ENCODE results near the gene MRPL27.
"Not testable (repeated sequence)": the region's sequence is repeated elsewhere in the genome, so short reads cannot be mapped to it uniquely, and the experiment has no call there.

Gene MRPL27

DNA sequence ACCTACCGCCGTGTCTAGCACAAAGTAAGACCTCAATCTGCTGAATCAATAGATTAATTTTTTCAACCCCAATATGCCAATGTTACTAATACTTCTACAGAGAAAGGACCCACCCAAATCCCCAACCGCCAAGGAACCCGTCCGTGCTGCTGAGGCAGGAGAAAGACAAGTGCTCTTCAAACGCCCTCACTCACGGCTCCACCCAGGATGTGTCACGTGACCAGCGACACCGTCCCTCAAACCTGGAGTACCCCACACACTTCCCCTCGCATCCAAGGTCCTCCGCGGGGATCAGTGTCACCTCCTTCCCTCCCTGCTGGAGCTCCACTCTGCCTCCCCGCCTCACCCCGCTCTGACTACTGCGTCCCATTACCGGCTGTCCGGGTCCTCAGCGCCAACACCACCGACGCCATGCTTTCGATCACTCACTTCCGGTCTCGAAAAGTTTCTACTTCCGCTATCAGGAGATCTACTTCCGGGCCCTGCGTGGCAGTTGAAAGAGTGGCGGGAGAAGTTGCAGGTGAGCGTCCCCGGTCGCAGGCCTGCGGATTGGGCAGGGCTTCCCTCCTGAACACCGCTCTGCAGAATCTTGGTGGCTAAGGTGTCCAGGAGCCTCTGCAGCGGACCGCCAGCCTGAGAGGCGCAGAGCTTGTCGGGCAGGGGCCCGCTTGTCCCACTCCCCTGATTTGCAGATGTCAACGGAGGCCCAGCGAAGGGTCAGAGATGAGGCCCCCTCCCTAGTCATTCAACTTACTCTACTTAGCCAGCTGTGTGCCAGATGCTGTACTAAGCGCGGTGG, at the start of gene MRPL27, which contains the start of gene EME1:
Gene MRPL27, minus strand, starts transcription at position 427 of the 799 bp plus-strand sequence. Its CDS starts 14 bp downstream, at position 413.
Gene EME1, plus strand, starts transcription at position 472 of the 799 bp plus-strand sequence. CDS start 1,980 bp downstream, outside the sequence.
- in situ Hi-C loops (cut with HindIII; ENCODE audit: low sequenced_read_pairs) = no loop called here

DNA sequence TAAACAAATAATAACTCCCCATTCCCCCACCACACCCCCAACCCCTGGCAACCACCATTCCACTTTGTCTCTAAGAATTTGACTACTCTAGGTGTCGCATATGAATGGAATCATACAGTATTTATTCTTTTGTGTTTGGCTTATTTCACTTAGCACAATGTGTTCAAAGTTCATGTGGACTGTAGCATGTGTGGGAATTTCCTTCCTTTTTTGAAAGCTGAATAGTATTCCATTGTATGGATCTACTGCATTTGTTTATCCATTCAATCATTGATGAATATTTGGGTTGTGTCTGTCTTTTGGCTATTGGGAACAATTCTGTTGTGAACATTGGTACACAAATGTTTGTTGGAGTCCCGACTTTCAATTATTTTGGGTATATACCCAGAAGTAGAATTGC, 49.8 kb upstream of the MRPL27 start:
- in situ Hi-C loops (cut with HindIII; ENCODE audit: low sequenced_read_pairs) = no loop called here

DNA sequence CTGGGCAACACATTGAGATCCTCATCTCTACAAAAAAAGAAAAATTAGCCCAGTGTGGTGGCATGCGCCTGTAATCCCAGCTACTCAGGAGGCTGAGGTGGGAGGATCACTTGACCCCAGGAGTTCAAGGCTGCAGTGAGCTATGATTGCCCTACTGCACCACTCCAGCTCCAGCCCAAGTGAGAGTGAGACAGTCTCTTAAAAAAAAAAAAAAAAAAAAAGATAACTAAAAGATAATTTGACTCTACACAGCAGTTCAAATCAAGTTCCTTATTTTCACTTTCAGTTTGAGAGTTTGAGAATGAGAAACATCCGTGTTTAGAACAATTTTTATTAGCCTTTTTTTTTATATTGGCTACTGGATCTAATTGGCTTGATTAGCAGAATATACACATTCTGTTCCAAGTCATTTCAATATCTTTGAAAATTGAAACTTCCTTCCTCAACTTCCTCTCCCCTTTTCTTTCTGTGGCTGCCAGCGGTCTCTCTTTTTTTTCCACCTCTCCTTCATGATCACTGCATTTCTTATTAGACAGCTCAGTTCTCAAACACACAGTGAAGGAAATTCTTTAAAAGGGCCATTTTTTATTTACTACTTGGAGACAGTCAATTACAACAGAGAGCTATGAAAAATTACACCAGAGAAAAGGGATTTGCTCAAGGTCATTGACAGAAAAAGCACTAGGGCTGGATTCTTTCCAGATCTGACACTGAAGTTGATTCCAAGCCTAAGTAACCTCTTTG, 48.5 kb upstream of the MRPL27 start:
- in situ Hi-C loops (cut with HindIII; ENCODE audit: low sequenced_read_pairs) = no loop called here

DNA sequence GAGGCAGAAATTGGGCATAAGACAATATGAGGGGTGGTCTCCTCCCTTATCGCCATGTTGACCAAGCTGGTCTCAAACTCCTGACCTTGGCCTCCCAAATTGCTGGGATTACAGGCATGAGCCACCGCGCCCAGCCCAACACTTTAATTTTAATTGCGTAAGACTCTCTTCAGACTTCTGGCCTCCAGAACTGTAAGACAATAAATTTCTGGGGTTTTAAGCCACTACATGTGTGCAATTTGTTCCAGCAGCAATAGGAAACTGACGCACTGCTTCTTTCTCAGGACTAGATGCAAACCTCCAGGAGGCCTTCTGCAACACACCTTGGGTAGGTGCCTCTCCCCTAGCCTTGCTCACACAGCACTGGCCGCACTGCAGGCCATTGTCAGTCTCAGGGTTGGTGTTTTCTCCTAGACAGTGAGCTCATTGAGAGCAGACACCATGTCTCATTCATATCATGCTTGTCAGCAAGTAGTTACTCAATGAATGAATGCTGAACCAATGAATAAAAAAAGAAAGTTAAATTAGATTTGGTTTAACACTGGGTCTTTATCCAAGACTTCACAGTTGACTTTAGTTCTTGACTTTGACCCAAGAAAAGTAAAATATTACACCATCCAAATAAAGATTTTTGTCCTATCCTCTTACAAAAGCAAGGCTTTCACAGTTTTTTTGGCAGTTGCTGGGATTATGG, 47.6 kb upstream of the MRPL27 start:
- in situ Hi-C loops (cut with HindIII; ENCODE audit: low sequenced_read_pairs) = no loop called here

DNA sequence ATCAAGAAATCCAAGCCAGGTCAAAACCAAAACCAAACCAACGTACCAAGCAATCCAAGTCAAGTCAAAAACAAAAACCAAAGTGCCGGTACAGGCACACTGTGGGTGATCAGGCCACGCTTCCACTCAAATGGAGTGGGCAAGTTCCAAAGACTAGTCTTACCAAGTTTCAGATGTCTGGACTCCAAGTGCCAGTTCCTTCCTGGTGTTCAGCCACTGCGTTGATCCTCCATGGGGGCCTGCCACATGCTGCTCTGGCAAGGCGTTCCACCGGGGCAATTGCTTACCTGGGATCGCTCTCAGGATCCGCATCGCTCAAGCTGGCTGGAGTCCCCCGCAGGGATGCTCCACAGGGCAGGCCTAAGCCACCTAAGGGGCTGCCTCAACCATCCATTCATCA, 46.6 kb upstream of the MRPL27 start:
- in situ Hi-C loops (cut with HindIII; ENCODE audit: low sequenced_read_pairs) = not testable (repeated sequence)

DNA sequence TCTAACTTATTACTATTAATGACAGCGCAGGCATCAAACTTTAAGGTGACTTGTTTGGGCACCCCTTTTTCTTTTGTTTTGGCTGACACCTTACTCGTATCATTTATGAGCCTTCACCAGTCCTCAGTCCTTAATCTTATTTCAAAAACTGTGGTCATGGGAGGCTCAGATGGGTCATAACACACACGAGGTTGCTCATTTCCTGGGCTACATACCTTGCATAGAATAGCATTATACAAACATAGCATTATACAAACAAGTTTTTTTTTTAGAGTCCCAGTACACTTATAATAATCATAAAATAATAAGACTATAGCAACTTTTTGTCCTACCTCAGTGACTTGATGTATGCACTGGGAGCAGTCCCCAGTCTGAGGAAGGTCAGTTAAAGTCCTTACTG, 41.8 kb upstream of the MRPL27 start:
- in situ Hi-C loops (cut with HindIII; ENCODE audit: low sequenced_read_pairs) = no loop called here

DNA sequence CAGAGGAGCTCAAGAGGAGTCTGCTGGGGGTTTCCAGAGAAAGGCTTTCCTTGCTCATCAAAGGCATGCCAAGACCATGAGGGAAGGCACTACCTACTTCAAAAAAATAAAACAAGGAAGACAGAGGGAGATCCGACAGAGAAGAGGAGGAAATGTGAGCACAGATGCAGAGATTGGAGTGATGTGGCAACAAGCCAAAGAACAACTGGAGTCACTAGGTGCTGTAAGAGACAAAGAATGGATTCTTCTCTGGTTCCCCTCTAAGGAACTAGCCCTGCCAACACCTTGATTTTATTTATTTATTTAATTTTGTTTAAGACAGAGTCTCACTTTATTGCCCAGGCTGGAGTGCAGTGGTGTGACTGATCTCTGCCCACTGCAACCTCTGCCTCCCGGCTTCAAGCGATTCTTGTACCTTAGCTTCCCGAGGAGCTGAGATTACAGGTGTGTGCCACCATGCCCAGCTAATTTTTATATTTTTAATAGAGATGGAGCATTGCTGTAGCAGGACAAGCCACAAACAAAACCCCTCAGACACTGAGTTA, 39.3 kb upstream of the MRPL27 start:
- in situ Hi-C loops (cut with HindIII; ENCODE audit: low sequenced_read_pairs) = no loop called here

DNA sequence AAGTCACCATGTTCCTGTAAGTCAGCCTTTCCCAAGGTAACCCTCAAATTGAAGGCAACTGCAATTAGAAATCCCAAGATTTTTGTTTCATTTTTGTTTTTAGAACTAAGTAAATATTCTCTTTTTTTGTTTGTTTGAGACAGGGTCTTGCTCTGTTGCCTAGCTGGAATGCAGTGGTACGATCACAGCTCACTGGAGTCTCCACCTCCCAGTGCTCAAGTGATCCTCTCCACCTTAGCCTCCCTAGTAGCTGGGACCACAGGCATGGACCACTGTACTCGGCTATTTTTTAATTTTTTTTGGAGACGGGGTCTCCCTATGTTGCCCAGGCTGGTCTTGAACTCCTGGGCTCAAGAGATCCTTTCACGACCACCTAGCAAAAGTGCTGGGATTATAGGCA, 34.9 kb upstream of the MRPL27 start:
- in situ Hi-C loops (cut with HindIII; ENCODE audit: low sequenced_read_pairs) = no loop called here

DNA sequence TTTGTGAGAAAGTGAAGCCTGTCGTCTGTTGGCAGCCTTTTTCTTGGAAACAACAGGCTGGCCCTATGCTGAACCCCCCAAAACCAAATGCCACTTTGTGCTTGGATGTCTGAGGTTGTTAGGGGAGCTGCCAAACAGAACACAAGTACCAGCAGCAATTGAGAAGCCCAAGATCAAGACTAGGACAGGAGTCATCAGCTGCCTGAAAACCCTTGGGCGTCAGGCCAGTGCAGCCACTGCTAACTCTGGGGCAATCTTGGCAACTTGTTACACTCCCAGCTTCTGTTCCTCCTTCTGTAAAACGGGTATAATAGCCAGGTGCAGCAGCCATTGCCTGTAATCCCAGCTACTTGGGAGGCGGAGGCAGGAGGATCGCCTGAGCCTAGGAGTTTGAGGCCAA, 33.6 kb upstream of the MRPL27 start:
- in situ Hi-C loops (cut with HindIII; ENCODE audit: low sequenced_read_pairs) = no loop called here

DNA sequence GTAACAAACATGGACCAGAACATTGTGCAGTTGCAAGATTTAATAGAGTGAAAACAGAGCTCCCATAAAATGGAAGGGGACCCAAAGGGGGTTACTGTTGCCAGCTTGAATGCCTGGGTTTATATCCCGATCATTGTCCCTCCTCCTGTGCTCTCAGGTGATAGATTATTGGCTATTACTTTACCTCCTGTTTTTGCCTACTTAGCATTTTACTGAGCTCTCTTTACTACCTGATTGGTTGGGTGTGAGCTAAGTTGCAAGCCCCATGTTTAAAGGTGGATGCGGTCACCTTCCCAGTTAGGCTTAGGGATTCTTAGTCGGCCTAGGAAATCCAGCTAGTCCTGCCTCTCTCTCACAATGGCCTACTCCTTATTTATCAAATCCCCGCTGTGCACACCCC, 32.4 kb upstream of the MRPL27 start:
- in situ Hi-C loops (cut with HindIII; ENCODE audit: low sequenced_read_pairs) = not testable (repeated sequence)

DNA sequence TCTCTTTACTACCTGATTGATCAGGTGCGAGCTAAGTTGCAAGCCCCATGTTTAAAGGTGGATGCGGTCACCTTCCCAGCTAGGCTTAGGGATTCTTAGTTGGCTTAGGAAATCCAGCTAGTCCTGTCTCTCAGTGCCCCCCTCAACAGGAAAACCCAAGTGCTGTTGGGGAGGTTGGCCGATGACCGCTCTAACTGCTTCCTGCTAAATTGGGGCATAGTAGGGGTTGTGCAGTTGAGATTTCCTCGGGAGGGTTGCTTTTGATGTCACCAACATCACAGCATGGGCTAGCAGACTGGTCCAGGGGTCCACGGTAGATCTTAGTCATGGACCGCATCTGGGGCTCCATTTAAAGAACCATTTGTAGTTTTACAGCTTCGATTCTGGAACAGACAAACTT, 26.6 kb upstream of the MRPL27 start:
- in situ Hi-C loops (cut with HindIII; ENCODE audit: low sequenced_read_pairs) = loop anchor here (5.0 kb wide), 2 partner anchors 52 to 53 kb away; partner anchors contain the start of gene XYLT2

DNA sequence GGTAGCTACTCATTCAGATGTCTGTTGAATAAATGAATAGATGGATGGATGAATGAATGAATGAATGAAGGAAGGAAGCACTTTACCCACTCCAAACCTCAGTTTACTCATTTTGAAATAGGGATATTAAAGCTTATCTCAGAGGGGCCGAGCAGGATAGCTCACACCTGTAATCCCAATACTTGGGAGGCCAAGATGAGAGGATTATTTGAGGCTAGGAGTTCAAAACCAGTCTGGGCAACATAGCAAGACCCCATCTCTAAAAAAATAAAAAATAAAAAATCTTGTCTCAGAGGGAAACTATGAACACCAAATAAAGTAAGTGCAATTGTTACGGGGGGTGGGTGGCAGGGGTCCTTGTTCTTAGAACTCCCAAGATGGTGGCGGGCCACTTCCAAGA, 25.7 kb upstream of the MRPL27 start:
- in situ Hi-C loops (cut with HindIII; ENCODE audit: low sequenced_read_pairs) = loop anchor here (5.0 kb wide), 2 partner anchors 51 to 54 kb away; partner anchors contain the start of gene XYLT2

DNA sequence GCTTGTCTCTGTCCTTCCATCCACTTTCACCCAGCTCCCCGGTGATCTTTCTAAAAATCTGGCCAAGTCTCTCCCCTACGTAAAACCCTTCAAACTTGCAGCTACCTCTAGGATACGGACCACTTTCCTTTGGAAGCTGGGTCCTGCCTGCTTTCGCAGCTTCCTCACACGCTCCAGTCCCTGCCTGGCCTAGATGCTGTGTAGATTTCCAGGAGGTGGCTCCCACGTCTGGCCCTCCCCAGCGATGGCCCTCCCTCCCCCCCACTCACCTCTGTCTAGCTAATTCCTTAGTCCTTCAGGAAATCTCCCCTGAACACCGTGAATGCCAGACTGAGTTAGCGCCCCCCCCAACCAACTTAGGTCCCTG, 24.9 kb upstream of the MRPL27 start:
- in situ Hi-C loops (cut with HindIII; ENCODE audit: low sequenced_read_pairs) = loop anchor here (5.0 kb wide), 2 partner anchors 51 to 54 kb away; partner anchors contain the start of gene XYLT2

DNA sequence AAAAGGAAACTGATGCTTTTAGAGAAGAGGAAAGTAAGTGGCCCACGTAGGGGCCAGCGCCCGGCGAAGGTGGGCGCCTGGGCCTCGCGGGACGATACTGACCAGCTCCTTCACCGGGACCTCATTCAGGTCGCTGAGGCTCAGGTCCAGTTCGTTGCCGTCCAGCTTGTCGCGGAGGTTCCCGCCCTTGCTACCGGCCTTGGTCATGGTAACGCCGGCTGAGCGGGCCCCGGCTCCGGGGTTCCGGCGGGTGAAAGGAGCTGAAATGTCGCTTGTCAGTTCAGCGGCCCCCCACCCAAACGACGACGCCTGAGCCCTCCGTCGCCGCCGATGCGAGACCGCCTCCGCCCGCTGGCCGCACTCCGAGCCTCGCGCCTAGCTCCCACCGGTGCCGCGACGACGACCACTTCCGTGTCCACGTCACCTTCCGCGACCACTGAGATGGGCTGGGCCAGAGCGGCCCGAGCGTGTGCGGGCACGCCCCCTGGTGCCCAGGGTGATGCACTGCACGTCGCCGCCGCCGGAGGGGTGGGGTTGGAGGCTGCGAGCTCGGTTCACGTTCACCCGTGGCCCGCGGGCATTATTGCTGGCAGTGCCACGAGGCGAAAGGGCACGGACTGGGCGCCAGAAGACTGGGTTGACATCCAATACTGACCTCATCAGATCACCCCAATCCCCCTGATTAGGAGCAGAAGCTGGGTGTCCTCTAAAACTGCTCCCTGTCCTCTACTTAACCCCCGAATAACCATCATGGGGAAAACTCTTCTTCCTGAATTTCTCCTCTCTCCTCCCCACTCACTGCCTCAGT, 24.3 kb upstream of the MRPL27 start, which contains the start of gene LRRC59:
Gene LRRC59, minus strand, starts transcription at position 413 of the 808 bp plus-strand sequence. Its CDS starts 206 bp downstream, at position 207.
- in situ Hi-C loops (cut with HindIII; ENCODE audit: low sequenced_read_pairs) = loop anchor here (5.0 kb wide), 2 partner anchors 50 to 55 kb away; partner anchors contain the start of gene XYLT2

DNA sequence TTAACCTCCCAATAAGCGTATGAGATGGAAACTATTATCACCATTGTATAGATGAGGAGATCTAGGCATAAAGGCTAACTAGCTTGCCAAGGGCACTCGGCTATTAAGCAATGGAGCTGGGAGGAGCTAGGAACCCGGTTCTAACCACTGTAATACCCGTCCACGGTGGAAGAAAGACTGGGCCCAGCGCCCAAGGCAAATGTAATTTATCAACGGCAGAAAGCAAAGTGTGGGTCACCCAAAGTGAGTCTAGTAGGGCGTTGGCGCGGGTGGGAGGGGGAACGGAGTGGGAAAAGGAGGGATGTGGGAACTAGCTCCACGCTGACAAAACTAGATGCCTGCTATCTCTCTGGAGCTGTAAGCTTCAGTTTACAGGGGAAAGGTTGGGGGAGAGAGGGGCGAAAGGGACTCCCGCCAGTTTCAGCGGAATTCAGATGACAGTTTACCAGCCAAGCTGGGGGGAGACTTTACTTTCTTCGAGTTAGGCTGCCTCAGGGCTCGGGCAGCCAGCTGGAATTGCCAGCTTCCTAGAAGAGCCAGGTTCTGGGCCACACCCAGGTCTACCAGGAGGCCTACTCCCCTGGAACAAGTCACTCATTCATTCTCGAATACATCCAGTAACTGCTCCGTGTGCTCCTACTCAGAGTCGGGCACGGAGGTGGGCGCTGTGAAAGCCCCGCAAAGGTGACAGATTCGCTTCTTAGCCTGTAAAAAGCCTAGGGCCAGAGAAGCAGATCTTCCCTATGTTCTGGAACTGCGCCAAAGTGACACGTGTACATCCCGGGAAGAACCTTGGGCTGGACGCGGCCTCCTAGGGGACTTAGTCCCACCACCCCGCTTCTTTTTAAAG, 23.5 kb upstream of the MRPL27 start:
- in situ Hi-C loops (cut with HindIII; ENCODE audit: low sequenced_read_pairs) = loop anchor here (5.0 kb wide), 2 partner anchors 49 to 56 kb away; partner anchors contain the start of gene XYLT2

DNA sequence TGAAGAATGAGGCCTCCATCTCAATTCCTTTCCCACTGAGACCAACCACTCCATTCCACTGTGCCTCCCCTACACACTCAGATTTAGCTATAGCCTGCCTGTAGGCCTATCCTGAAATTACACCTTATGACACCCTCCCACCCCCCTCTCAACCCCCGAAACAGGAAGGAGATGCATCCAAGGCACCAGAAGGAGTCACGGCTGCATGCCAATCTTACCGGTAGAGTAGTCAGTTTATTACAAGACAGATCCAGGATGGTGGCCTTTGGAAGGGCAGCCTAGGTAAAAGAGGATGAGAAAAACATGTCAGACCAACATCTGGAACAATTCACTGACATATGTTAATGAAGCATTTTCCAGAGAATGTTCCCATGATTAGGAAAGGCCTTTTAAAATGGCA, 21.7 kb upstream of the MRPL27 start:
- in situ Hi-C loops (cut with HindIII; ENCODE audit: low sequenced_read_pairs) = loop anchor here (5.0 kb wide), 2 partner anchors 47 to 58 kb away; partner anchors contain the start of gene XYLT2

DNA sequence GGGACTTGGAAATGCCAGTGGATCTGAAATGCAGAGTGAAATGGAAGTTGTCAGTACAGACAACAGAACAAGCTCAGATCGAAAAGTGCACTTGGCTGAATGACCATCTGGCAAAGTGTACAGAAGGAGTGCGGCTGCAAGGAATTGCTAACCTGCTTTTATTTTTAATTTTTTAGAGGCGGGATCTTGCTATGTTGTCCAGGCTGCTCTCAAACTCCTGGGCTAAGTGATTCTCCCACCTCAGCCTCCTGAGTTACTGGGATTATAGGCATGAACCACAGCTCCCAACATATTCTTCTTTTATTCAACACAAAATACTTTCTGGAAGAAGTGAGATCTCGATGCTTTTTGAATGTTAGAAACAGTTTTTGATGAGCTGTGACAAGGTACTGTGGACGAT, 20.7 kb upstream of the MRPL27 start:
- in situ Hi-C loops (cut with HindIII; ENCODE audit: low sequenced_read_pairs) = no loop called here

DNA sequence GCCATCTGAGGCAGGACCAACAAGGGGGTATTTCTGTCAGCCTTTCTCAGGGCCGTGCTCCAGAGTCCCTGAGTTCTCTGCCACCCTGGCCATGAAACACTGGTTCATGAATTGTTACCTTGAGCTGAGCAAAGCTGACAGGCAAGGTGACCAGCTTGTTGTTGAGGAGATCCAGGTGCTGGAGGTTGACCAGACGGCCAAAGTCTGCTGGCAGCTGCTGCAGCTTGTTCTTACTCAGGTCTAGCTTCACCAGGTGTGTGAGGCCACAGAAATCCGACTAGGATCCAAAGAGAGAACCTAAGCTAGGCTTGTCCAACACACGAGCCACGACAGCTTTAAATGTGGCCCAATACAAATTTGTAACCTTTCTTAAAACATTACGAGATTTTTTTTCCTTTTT, 19.6 kb upstream of the MRPL27 start:
- in situ Hi-C loops (cut with HindIII; ENCODE audit: low sequenced_read_pairs) = no loop called here

DNA sequence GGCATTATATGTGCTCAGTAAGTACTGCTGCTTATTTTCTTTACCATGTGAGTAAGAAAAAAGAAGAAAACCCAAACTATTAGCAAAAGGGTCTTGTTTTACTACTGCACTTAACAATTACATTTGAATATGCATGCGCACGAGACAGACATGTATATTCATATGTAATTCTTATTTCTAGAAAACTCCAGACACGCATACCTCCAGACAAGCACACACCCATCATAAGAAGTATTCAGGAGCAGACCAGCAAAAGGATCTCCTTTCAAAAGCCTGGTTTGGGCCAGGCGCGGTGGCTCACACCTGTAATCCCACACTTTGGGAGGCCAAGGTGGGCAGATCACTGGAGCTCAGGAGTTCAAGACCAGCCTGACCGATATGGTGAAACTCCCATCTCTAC, 16.6 kb upstream of the MRPL27 start:
- in situ Hi-C loops (cut with HindIII; ENCODE audit: low sequenced_read_pairs) = loop anchor here (5.0 kb wide), 1 partner anchor 38 kb away; the partner anchor contains the start of gene ACSF2

All from endothelial cell of hepatic sinusoid (primary cell).